ENCODE data around the gene TRMT1. TPM values are rescaled to one million over a fixed set of nuclear protein-coding genes. Genes with fewer than 3 reads are reported as not detected.

TRMT1 gene
- total and polyA plus RNA-seq, 2 donors = 16.5 to 31.2 TPM

DNA sequence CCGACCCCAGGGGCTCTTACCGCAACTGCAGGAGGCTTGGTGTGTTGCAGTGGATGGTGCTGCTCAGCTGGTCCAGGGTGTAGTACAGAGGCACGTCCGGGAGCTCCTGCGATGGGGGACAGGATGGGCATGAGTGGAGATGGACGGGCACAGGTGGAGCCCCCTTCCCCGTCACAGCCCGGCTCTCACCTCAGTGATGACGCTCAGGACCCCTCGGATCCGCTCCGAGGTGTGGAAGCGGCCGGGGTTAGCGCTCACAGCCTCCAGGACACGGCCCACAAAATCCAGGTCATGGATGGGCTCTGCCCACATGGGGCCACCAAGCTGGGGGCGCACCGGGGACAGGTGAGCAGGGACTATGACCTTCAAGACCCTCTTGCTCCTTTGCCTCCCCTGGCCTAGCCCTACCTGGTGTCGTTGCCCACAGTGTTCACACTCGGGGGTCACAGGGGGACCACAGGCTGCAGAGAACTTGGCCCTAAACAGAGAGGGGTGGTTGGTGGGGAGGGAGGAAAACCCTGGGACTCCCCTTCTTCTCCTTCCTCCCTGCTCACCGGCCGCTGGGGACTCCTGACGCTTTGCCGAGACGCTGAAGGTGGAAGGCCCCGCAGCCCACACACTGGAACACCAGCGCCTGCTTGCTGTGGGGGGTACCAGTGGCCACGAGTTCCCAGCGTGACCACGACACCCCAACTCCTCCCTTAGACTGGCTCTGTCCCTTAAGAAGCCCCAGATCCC, 7.0 kb downstream of the TRMT1 start:
- Histone ChIP-seq H3K4me3 (ENCODE audit: low read depth, low read length) (no peak overlapping the region), H3K4me1 (ENCODE audit: insufficient read depth) (no peaks in the 10 kb centered on the region), H3K36me3 (ENCODE audit: insufficient read depth) (peaks cover 2% of the 10 kb centered on the region), H3K27ac (ENCODE audit: low read depth) (no peak overlapping the region)
- WGBS = 95% methylated on average over 30 of the region's 30 CpGs
- DNase-seq (ENCODE audit: extremely low spot score) = no peak

DNA sequence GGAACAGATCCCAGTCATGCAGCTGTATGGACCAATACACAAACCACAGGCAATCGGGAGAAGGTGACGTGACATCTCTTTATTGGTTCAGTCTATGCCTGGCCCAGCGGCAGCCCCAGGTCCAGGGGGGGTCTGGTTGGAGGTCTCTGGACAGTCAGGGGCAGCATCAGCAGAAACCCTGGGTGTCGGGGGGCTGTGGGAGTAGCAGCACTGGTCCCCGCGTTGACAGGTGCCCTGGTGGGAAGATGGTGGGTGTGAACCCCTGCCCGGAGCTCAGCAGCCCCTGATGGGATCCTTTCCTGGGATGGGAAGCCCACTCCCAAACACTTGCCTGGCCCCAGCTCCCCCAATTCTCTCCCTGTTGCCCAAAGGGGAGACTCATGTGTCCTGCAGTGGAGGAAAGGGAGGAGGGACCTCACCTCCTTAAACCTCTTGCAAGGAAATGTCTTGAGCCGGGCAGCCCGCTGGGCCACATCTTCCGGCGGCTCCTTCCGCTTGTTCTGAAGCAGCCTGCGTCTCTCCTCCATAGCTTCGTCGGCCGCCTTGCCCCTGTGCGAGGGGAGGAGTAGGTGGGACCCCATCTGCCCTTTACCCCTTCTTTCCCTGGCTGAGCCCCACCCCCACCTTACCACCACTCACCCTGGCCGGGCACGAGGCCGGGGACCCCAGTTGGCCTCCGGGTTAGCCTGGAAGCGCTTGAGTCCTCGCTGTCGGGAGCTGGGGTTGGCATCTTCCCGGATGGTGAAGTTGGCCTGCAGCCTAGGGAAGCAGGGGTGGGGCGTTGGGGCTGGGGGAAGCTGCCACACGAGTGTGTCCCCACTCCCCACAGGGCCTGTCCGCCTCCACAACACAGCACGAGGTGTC, 11.5 kb downstream of the TRMT1 start:
- 72% methylated on average over 29 of the region's 29 CpGs for WGBS
- no peaks in the 10 kb centered on the region for H3K4me1 ChIP-seq (ENCODE audit: insufficient read depth)
- no peak overlapping the region for H3K27ac ChIP-seq (ENCODE audit: low read depth)
- H3K4me3 ChIP-seq (ENCODE audit: low read depth, low read length) = no peak overlapping the region
- no peak for DNase-seq (ENCODE audit: extremely low spot score)
- H3K36me3 ChIP-seq (ENCODE audit: insufficient read depth) = peaks cover 2% of the 10 kb centered on the region

DNA sequence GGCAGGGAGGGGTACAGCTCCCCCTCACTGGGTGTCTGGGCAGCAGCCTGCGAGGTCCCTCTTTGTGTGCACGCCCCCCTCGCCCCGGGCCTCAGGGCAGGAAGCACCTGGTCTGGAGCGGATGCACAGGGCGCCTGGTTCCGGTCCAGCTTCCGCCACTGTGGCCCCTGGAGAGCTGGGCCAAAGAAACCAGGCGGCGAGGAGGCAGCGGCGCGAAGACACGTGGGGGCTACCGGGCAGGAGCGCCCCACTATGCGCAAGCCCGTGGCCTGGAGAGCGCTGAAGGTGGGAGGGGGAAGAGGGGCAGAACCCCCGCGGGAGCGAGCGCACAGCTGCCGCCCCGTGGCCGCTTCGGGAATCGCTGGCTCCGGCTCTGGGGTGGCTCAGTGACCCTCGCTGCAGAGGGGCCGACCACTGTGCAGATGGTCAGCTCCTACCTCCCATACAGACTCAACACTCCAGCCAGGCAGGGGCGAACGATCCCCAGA, 12.1 kb downstream of the TRMT1 start:
- 38% methylated on average over 33 of the region's 33 CpGs for WGBS
- no peaks in the 10 kb centered on the region for H3K4me1 ChIP-seq (ENCODE audit: insufficient read depth)
- peaks cover 2% of the 10 kb centered on the region for H3K36me3 ChIP-seq (ENCODE audit: insufficient read depth)
- H3K4me3 ChIP-seq (ENCODE audit: low read depth, low read length) = no peak overlapping the region
- no peak for DNase-seq (ENCODE audit: extremely low spot score)
- no peak overlapping the region for H3K27ac ChIP-seq (ENCODE audit: low read depth)

DNA sequence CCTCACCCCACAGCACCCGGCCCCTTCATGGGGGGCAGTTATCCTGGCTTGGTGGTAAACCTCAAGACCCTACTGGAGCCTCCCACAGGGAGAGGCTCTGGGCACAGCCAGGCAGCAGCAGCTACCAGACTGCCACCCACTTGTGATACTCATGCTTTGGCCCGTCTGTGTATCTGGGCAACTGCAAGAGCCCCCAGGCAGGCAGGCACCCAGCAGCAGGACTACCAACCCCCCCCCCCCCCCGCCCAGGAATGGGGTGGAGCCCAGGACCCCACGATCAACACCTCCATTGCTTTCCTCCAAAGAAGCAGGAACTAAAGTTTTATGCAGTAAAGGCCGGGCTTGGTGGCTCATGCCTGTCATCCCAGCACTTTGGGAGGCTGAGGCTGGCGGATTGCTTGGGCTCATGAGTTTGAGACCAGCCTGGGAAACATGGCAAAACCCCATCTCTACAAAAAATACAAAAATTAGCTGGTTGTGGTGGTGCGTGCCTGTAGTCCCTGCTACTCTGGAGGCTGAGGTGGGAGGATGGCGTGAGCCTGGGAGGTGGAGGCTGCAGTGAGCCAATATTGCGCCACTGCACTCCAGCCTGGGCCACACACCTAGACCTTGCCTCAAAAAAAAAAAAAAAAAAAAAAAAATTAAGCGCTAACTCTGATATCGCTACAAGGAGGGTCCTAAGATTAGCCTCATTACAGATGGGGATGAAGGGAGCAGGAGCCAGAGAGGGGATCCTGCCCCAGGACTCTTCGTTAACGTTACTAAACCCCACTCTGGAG, 12.8 kb downstream of the TRMT1 start:
- peaks cover 2% of the 10 kb centered on the region for H3K4me1 ChIP-seq (ENCODE audit: insufficient read depth)
- H3K36me3 ChIP-seq (ENCODE audit: insufficient read depth) = peaks cover 2% of the 10 kb centered on the region
- no peak overlapping the region for H3K4me3 ChIP-seq (ENCODE audit: low read depth, low read length)
- DNase-seq (ENCODE audit: extremely low spot score) = no peak
- 77% methylated on average over 13 of the region's 13 CpGs for WGBS
- no peak overlapping the region for H3K27ac ChIP-seq (ENCODE audit: low read depth)

DNA sequence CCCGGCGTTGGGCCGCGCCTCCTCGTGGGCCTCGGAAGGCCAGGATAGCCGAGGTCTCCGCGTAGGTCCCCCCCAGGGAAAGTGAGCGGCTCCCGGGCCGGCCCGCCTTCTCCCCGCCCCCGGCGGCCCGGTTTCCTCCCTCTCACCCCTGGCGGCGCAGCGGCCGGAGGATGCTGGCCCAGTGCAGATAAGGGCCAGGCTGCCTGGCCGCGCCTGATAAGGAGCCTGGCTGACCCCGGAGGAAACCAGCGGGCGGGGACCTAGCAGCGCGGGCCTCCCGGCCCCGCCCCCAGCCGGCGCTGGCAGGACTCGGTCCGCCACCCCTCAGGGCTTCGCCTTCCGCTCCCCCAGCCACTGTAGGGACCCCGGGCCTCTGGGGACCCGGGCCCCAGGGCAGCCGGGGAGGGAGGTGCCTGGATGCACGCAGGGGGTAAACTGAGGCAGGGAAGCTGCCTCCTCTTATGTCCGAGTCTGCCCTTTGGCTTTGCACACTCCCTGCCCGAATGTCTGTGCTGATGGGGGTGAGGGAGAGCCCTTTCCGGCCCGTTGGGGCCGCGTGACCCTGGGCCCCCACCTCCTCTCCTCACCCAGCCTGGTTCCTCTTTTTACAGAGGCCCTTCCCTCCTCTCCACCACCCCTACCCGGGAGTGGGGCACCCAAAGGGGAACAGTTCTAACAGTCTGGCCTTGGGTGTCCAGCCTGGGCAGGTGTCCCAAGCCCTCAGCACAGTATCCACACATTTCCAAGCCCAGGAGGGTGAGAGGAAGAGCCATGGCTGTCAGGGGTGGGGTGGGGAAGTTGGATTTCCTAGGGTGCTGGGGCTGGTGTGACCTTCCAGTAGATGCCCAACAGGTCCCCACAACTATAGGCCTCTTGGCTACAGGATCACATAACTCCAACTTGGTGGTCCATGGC, 13.6 kb downstream of the TRMT1 start, which contains the start of gene LYL1:
Gene LYL1 (minus strand): TSS at position 193 of the 915 bp plus-strand sequence. CDS start 1,687 bp downstream, outside the sequence.
- H3K36me3 ChIP-seq (ENCODE audit: insufficient read depth) = peaks cover 2% of the 10 kb centered on the region
- WGBS = 3% methylated on average over 47 of the region's 47 CpGs
- DNase-seq (ENCODE audit: extremely low spot score) = no peak
- H3K27ac ChIP-seq (ENCODE audit: low read depth) = peak within 1 kb of the TSS; percentile 31
- peaks cover 3% of the 10 kb centered on the region for H3K4me1 ChIP-seq (ENCODE audit: insufficient read depth)
- H3K4me3 ChIP-seq (ENCODE audit: low read depth, low read length) = peak within 1 kb of the TSS; percentile 26

DNA sequence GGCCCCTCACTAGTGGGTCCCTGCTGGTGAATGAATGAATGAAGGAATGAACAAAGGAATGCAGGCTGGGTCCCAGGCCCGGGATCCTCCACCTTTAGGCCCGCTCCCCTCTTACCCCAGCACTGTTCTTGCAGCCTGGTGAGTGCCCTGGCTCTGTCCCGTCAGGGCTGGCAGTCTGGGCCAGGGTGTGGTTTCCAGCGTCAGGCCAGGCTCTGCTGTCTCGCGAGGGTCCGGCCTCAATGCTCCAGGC, 14.2 kb downstream of the TRMT1 start:
- Histone ChIP-seq H3K27ac (ENCODE audit: low read depth) (peak overlapping the region; percentile 31), H3K36me3 (ENCODE audit: insufficient read depth) (peaks cover 1% of the 10 kb centered on the region), H3K4me3 (ENCODE audit: low read depth, low read length) (peak overlapping the region; percentile 26), H3K4me1 (ENCODE audit: insufficient read depth) (peaks cover 5% of the 10 kb centered on the region)
- no peak for DNase-seq (ENCODE audit: extremely low spot score)
- 7% methylated on average over 7 of the region's 7 CpGs for WGBS

DNA sequence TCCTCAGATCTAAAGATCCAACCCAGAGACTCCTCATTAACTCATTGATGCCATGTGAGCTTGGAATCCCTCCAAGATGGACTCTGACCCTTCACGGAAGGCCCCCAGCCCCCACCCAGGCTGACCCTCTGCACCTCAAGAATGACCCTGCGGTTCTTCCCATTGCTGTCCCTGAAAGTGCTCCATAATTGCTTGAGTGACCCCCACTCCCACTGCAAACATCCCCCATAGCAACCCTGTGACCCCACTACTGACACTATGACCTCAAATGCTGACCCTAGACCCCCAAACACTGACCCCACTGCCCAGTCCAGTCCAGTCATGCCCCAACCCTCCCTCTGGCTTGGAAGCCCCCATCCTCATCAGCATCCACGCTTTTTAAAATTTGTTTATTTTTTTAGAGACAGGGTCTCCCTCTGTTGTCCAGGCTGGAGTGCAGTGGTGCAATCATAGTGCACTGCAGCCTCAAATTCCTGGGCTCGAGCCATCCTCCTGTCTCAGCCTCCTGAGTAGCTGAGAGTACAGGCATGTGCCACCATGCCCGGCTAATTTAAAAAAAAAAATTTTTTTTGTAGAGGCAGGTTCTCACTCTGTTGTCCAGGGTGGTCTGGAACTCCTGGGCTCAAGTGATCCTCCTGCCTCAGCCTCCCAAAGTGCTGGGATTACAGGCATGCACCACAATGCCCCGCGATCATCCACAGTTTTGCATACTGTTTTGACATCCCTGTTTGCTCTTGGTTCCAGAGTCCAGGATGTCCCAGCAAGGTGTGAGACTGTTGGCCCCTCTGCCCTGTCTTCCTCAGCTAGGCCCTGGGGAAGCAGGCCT, 14.7 kb downstream of the TRMT1 start:
- no peaks in the 10 kb centered on the region for H3K36me3 ChIP-seq (ENCODE audit: insufficient read depth)
- peak overlapping the region; percentile 31 for H3K27ac ChIP-seq (ENCODE audit: low read depth)
- peak overlapping the region; percentile 26 for H3K4me3 ChIP-seq (ENCODE audit: low read depth, low read length)
- WGBS = 73% methylated on average over 7 of the region's 7 CpGs
- no peak for DNase-seq (ENCODE audit: extremely low spot score)
- peaks cover 5% of the 10 kb centered on the region for H3K4me1 ChIP-seq (ENCODE audit: insufficient read depth)

DNA sequence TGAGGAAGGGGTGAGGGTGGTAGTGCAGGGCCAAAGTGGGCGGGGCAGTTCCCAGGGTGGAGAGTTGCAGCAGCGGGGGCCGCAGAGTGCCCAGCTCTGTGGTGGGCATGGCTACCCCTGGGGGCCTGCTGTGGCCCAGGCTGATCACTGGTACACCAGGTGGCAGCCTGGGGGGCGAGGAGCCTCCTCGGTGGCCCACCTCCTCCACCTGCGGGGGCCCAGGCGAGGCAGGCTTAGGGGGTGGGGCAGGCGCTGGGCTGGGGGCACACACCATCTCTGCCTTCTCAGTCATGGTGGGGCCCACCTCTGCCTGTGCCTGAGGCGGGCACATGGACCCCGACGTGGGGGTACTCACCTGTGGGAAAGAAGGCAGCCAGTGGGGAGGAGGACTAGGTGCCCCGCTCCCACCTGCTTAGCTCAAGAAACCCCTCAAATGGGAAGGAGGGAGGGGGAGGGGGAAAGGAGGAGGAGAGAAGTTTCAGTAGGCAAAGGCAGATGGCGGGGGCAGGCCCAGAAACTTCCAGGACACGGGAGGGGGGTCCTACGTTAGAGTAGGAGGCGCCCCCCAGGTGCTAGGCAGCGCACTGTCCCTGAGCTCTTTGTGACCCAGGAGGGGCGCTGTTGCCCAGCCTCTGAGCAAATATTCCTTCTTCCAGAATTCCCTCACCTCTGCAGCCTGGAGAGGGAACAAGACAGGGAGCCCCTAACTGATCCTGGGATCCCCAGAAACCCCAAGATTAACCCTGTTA, 15.5 kb downstream of the TRMT1 start:
- no peaks in the 10 kb centered on the region for H3K36me3 ChIP-seq (ENCODE audit: insufficient read depth)
- H3K27ac ChIP-seq (ENCODE audit: low read depth) = no peak overlapping the region
- no peak for DNase-seq (ENCODE audit: extremely low spot score)
- H3K4me3 ChIP-seq (ENCODE audit: low read depth, low read length) = no peak overlapping the region
- H3K4me1 ChIP-seq (ENCODE audit: insufficient read depth) = peaks cover 5% of the 10 kb centered on the region
- 69% methylated on average over 18 of the region's 18 CpGs for WGBS

DNA sequence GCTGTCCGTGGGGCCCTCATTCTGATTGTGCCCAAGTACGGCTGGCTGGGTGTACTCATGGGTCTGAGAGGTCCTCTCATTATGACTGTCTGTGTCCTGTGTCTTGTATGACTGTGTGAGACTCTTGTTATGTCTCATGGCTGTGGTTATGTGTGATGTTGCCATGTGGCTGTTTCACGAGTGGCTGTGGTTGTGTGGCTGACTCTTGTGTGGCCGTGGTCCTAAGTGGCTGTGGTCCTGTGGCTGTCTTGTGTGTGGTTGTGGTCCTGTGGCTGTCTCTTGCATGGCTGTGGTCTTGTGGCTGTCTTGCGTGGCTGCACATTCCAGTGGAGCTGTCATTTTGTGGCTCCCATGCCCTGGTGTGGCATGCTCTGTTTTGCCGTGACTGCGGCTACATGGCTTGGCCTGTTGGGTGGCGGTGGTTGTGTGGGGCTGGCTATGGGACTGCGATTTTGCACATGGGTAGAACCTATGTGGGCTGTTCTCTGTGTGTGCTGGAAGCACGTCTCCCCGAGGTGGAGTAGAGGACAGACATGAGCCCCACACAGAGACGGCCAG, 16.4 kb downstream of the TRMT1 start:
- no peak for DNase-seq (ENCODE audit: extremely low spot score)
- 73% methylated on average over 12 of the region's 12 CpGs for WGBS
- H3K27ac ChIP-seq (ENCODE audit: low read depth) = no peak overlapping the region
- H3K36me3 ChIP-seq (ENCODE audit: insufficient read depth) = no peaks in the 10 kb centered on the region
- H3K4me3 ChIP-seq (ENCODE audit: low read depth, low read length) = peak overlapping the region; percentile 37
- peaks cover 5% of the 10 kb centered on the region for H3K4me1 ChIP-seq (ENCODE audit: insufficient read depth)

DNA sequence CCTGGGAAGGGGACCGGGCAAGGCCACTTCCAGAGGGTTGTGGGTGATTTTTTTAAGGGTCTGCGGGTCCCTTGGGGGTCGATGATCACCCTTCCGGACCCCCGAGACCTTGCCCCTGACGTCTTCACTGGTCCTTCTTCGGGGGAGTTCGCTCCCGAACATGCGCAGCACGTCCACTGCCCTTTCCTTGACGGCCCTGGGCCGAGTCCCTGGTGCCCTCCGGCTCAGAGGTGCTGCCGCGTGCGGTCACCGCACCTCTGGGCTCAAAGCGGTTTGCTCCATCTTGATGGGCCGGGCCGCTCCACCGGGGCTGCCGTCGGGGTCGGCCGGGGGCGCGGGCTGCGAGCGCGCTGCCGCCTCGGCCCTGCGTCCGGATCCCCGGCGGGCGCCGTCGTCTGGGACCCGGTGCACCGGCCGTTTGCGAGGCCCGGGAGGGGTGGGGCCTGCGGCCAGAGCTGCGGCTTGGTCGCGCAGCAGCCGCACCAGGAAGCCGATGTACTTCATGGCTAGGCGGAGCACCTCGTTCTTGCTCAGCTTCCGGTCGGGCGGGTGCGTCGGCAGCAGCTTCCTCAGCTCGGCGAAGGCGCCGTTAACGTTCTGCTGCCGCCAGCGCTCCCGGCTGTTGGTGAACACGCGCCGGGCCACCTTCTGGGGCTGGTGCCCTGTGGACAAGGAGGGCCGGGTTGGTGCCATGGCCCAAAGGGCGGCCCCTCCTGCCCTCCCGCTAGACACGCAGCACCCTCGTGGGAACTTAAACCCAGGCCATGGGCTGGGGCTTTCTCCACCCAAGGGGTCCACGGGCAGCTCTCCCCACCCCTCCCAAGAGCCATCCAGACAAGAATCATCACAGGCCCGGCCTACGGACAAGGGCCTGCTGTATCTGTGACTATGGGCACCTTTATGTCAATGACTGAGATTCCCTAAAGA, 17.2 kb downstream of the TRMT1 start:
- Histone ChIP-seq H3K4me3 (ENCODE audit: low read depth, low read length) (peak overlapping the region; percentile 37), H3K36me3 (ENCODE audit: insufficient read depth) (no peaks in the 10 kb centered on the region), H3K27ac (ENCODE audit: low read depth) (peak overlapping the region; percentile 81), H3K4me1 (ENCODE audit: insufficient read depth) (peaks cover 5% of the 10 kb centered on the region)
- DNase-seq (ENCODE audit: extremely low spot score) = no peak
- 35% methylated on average over 77 of the region's 77 CpGs for WGBS
